NCI-H128 (cell line): ENCODE results near the gene PGAP1.

Experiments
- DNase-seq: peaks from one replicate; lab custom pipeline; 2025; ENCODE audit not compliant: unreplicated experiment; lab: John Stamatoyannopoulos, UW

PGAP1 gene

DNA sequence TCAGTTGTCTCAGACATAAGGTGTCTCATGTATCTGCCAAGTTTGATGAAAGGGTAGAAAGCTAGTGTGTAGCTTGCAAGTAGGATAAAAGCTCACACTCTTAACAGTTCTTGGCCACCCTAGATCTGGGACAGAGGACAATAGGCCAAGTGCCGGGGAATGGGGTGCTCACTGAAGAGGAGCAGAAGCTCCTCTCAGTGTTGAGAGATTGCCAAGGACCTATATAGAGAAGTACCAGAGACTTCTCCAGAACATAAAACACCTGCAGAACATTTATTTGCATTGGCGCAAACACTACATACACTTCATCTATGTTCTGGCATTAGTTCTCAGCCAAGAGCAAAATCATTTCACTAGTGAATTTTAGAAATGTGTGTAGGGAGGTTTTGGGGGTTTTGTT lies 124.1 kb downstream of the PGAP1 start:
- no peak for DNase-seq

GRCh38 chr2:196801674-196802261 lies 124.7 kb downstream of the PGAP1 start:
- DNase-seq, result no peak

DNA sequence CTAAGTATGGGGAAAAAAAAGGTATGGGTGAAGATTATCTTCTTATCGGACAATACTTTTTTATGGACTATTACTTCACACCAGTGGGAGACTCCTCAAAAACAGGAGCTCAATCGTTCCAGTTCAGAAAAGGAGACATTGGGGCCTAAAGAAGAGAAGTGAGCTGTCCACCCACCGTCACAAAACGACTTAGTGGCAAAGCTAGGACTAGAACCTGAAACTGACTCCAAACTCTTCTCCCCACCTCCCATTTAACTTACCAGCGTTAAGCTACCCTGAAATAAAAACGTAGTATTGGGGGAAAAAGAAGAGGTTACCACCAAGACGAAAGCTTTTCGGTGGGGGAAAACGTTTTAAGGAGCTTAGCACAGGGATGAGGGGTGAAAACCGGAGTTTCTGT lies 127.5 kb downstream of the PGAP1 start:
- DNase-seq, result no peak

DNA sequence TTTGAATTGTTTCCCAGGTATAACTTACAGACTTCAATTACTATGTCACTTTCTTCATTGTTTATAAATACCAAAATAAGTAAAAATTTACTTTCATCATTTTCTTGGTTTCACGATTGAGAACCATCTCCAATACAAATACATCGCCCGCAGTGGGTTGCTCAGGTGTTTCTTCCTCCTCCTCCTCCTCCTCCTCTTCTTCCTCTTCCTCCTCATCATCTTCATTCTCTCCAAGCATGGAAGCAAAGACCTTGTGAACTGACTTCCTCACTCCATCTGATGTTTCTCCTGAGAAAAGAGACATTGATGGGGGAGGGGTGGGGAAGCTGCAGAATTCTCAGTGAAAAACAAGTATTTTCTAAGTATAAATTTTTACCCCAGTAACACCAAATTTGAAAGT lies 133.6 kb downstream of the PGAP1 start:
- DNase-seq, result no peak

DNA sequence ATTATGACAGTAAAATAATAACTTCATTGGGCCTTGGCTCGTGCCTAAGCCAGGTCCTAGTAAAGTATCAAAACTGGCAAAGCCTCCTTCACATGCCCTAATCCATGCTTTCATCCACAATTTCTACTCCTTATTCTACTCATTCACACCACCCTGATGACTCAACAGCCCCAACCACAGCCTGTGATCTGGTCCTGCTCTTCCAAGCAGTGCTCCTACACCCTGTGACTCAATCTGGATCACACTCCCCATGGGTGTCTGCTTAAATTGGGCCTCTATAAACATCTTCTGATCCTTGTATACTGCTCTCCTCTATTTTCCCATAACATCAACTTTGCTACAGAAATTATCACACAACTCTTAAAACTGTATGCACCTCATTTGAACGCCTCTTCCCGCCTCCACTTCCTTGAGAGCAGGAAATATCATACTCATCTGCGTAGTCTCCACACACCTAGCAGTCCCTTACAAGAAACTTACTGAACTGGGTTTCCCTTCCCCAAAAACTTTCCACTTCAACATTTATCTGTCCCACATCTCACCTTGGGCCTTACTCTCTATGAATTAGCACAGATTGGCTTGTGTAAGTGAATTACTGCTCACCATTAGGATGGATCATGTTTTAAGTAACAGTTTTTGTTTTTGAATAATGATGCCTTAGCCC lies 142.9 kb downstream of the PGAP1 start:
- DNase-seq, result no peak
